OCI-LY7 (cell line): ENCODE data around the gene KLK3. TPM values are rescaled to one million over a fixed set of nuclear protein-coding genes. Genes with fewer than 3 reads are reported as not detected.

Experiments
- BruUV-seq: library from RNA; stranded (reverse); fragments of 400-500 nt; replicated peaks from 2 replicates; lab custom pipeline; 2021; lab: Mats Ljungman, UMichigan
- CTCF ChIA-PET: fragments of 300-600 bp; sonication (Branson Sonifier 250); formaldehyde crosslinking; loops from one replicate; lab custom pipeline; 2022; ENCODE audit warnings: antibody characterized with exemption; ENCODE audit not compliant: unreplicated experiment; lab: Charles Lee
- POLR2A ChIA-PET: fragments of 300-600 bp; sonication (Branson Sonifier 250); formaldehyde crosslinking; loops from one replicate; lab custom pipeline; 2022; ENCODE audit warnings: antibody characterized with exemption; lab: Charles Lee
- DNase-seq: peaks from one replicate; pipeline ENCODE4 v3.0.0-alpha.2; 2015; ENCODE audit warnings: low spot score
- H2AFZ ChIP-seq: fragments of 200-600 bp; sonication (generic), shearing (Covaris generic); 2 replicates; pipeline ENCODE4 v1.6.1; 2014; ENCODE audit warnings: mild to moderate bottlenecking, antibody characterized with exemption, low read length, moderate library complexity
- H3K27ac ChIP-seq: fragments of 200-600 bp; sonication (generic); 2 replicates; pipeline ENCODE4 v1.5.1; 2014; ENCODE audit warnings: mixed run types, low read depth, mild to moderate bottlenecking, moderate library complexity, low read length, inconsistent platforms; ENCODE audit not compliant: poor library complexity, severe bottlenecking
- H3K36me3 ChIP-seq: fragments of 200-600 bp; sonication (generic); 2 replicates; pipeline ENCODE4 v1.6.1; 2014; ENCODE audit warnings: mild to moderate bottlenecking, antibody characterized with exemption, low read length, moderate library complexity, mixed read lengths; ENCODE audit not compliant: insufficient read depth
- H3K4me1 ChIP-seq: fragments of 200-600 bp; sonication (generic); 2 replicates; pipeline ENCODE4 v1.5.1; 2014; ENCODE audit warnings: mild to moderate bottlenecking, low read length; ENCODE audit not compliant: insufficient read depth, poor library complexity, severe bottlenecking
- H3K4me2 ChIP-seq: fragments of 200-600 bp; sonication (generic); 2 replicates; pipeline ENCODE4 v1.6.1; 2014; ENCODE audit warnings: mild to moderate bottlenecking, low read length
- H3K4me3 ChIP-seq: fragments of 200-600 bp; sonication (generic); 2 replicates; pipeline ENCODE4 v1.5.1; 2014; ENCODE audit warnings: mild to moderate bottlenecking, low read depth, low read length; ENCODE audit not compliant: poor library complexity, severe bottlenecking
- H3K79me2 ChIP-seq: fragments of 200-600 bp; sonication (generic); 2 replicates; pipeline ENCODE4 v1.6.1; 2016; ENCODE audit warnings: low read depth, mild to moderate bottlenecking, low read length, moderate library complexity, mixed read lengths; ENCODE audit not compliant: insufficient read depth
- H3K9me2 ChIP-seq: fragments of 200-600 bp; sonication (generic); 2 replicates; pipeline ENCODE4 v1.6.1; 2016; ENCODE audit warnings: mild to moderate bottlenecking, low read length, mixed read lengths; ENCODE audit not compliant: insufficient read depth
- H3K9me3 ChIP-seq: fragments of 200-600 bp; sonication (generic); 2 replicates; pipeline ENCODE4 v1.6.1; 2014; ENCODE audit warnings: mild to moderate bottlenecking, mixed run types, low read length, mixed read lengths
- H4K20me1 ChIP-seq: fragments of 200-600 bp; sonication (generic); 2 replicates; pipeline ENCODE4 v1.6.1; 2014; ENCODE audit warnings: mild to moderate bottlenecking, antibody characterized with exemption, low read length, moderate library complexity, mixed read lengths; ENCODE audit not compliant: insufficient read depth
- CTCF ChIP-seq: fragments of 200-600 bp; sonication (generic); conservative IDR thresholded peaks from 2 replicates; pipeline ENCODE4 v1.5.1; 2014; ENCODE audit warnings: mild to moderate bottlenecking, antibody characterized with exemption, low read length, moderate library complexity, mixed read lengths
- EZH2phosphoT487 ChIP-seq: fragments of 200-600 bp; sonication (generic); IDR thresholded peaks from 2 replicates; pipeline ENCODE4 v1.6.1; 2018; ENCODE audit warnings: low read depth, borderline replicate concordance, mild to moderate bottlenecking, mixed run types, antibody characterized with exemption, low read length, moderate library complexity, mixed read lengths
- intact Hi-C: fragments of 100-400 bp; cut with micrococcal nuclease; formaldehyde crosslinking; loops from one replicate; pipeline ENCODE4 v1.10.0; 2022; ENCODE audit not compliant: unreplicated experiment
- total RNA-seq, 2 experiments: library from RNA; depleted of rRNA in 1 of 2; stranded (reverse); fragments of >200 nt in 1 of 2; shearing (Covaris generic) in 1 of 2; gene quantifications; 2 replicates each; pipeline ENCODE4 v1.2.3, GENCODE V29; 2014 to 2022

KLK3 gene
- total RNA-seq, 2 experiments from 2014 or later, result not detected

DNA sequence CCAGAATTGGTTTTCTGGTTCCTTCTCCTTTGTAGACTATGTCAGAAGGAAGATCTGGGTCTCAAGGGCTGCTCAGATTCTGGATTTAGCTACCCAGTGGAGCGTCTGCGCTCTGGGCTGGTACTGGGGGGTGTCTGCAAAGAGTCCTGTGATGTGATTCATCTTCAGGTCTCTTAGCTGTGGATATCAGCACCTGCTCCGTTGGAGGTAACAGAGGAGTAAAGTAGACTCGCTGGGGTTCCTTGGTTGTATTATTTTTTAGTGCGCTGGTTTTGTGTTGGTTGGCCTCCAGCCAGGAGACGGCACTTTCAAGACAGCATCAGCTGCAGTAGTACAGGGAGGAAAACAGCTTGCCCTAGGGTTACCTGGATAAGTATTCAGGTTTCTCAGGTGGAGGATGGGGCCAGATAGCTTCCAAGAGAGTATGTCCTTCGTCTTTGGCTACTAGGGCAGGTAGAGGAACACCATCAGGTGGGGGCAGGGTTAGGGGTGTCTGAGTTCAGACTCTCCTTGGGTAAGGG lies 11.0 kb upstream of the KLK3 start:
- ChIA-PET POLR2A (no interaction called here), CTCF (no interaction called here)
- BruUV-seq, result no TSS peak
- Histone ChIP-seq H3K36me3 (no peaks in the 10 kb centered on the region), H3K9me2 (no peaks in the 10 kb centered on the region), H3K4me3 (no peak overlapping the region), H3K4me1 (no peaks in the 10 kb centered on the region), H3K4me2 (no peak overlapping the region), H3K9me3 (no peaks in the 10 kb centered on the region), H3K79me2 (no peaks in the 10 kb centered on the region), H4K20me1 (no peaks in the 10 kb centered on the region), H2AFZ (no peak overlapping the region), H3K27ac (no peak overlapping the region)
- intact Hi-C loops, result no loop called here
- TF ChIP-seq CTCF (no peak), EZH2phosphoT487 (no peak)
- DNase-seq, result no peak

- POLR2A ChIA-PET, result no interaction called here
- no peak overlapping the region for H3K27ac ChIP-seq
- TF ChIP-seq CTCF, result no peak
- no peak for TF ChIP-seq EZH2phosphoT487
- H3K4me3 ChIP-seq, result no peak overlapping the region
- no peaks in the 10 kb centered on the region for H3K36me3 ChIP-seq
- no peaks in the 10 kb centered on the region for H3K4me1 ChIP-seq
- H2AFZ ChIP-seq, result no peak overlapping the region
- no TSS peak for BruUV-seq
- no peak for DNase-seq
- no peaks in the 10 kb centered on the region for H4K20me1 ChIP-seq
- intact Hi-C loops, result no loop called here
- H3K9me3 ChIP-seq, result no peaks in the 10 kb centered on the region
- CTCF ChIA-PET, result no interaction called here
- no peaks in the 10 kb centered on the region for H3K79me2 ChIP-seq
- H3K9me2 ChIP-seq, result no peaks in the 10 kb centered on the region
- no peak overlapping the region for H3K4me2 ChIP-seq
These were observed 10.3 kb upstream of the KLK3 start for GRCh38 chr19:50844296-50844935.

DNA sequence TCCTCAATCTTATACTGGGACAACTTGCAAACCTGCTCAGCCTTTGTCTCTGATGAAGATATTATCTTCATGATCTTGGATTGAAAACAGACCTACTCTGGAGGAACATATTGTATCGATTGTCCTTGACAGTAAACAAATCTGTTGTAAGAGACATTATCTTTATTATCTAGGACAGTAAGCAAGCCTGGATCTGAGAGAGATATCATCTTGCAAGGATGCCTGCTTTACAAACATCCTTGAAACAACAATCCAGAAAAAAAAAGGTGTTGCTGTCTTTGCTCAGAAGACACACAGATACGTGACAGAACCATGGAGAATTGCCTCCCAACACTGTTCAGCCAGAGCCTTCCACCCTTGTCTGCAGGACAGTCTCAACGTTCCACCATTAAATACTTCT lies 4.0 kb upstream of the KLK3 start:
- BruUV-seq, result no TSS peak
- no peaks in the 10 kb centered on the region for H3K9me3 ChIP-seq
- H3K79me2 ChIP-seq, result no peaks in the 10 kb centered on the region
- CTCF ChIA-PET, result no interaction called here
- H3K9me2 ChIP-seq, result no peaks in the 10 kb centered on the region
- no peak overlapping the region for H3K4me2 ChIP-seq
- H3K4me3 ChIP-seq, result no peak overlapping the region
- H3K4me1 ChIP-seq, result no peaks in the 10 kb centered on the region
- H2AFZ ChIP-seq, result no peak overlapping the region
- no peaks in the 10 kb centered on the region for H4K20me1 ChIP-seq
- TF ChIP-seq CTCF (no peak), EZH2phosphoT487 (no peak)
- no peak for DNase-seq
- POLR2A ChIA-PET, result no interaction called here
- no peak overlapping the region for H3K27ac ChIP-seq
- H3K36me3 ChIP-seq, result no peaks in the 10 kb centered on the region
- intact Hi-C loops, result no loop called here
